Activated CD4-positive, alpha-beta memory T cell treated with anti-CD3 and anti-CD28 coated beads for 36 hours (primary cell): ENCODE results near the gene CREB3L2. TPM values are rescaled to one million over a fixed set of nuclear protein-coding genes. Genes with fewer than 3 reads are reported as not detected.
"Not testable (repeated sequence)": the region's sequence is repeated elsewhere in the genome, so short reads cannot be mapped to it uniquely, and the experiment has no call there.

ENCODE experiments used
- CTCF ChIA-PET: fragments of 350-600 bp; sonication (Branson Sonifier 250); formaldehyde crosslinking; loops from one replicate; lab custom pipeline; 2021; ENCODE audit warnings: antibody characterized with exemption, inconsistent platforms; lab: Charles Lee
- POLR2A ChIA-PET: fragments of 350-600 bp; sonication (Branson Sonifier 250); formaldehyde crosslinking; loops from one replicate; lab custom pipeline; 2021; ENCODE audit warnings: antibody characterized with exemption; lab: Charles Lee
- DNase-seq: peaks from one replicate; pipeline ENCODE4 v3.0.0-alpha.2; 2020
- H3K27ac Mint-ChIP-seq: one replicate; pipeline ENCODE4 v1.8.0; 2021; ENCODE audit warnings: mixed read lengths
- H3K27me3 Mint-ChIP-seq: one replicate; pipeline ENCODE4 v1.8.0; 2021; ENCODE audit warnings: mixed read lengths
- H3K36me3 Mint-ChIP-seq: one replicate; pipeline ENCODE4 v1.8.0; 2021; ENCODE audit warnings: mixed read lengths
- H3K4me1 Mint-ChIP-seq: one replicate; pipeline ENCODE4 v1.8.0; 2021; ENCODE audit warnings: low read depth, mixed read lengths
- H3K4me3 Mint-ChIP-seq: one replicate; pipeline ENCODE4 v1.8.0; 2021; ENCODE audit warnings: mild to moderate bottlenecking, mixed read lengths
- H3K9me3 Mint-ChIP-seq: one replicate; pipeline ENCODE4 v1.8.0; 2021; ENCODE audit warnings: mixed read lengths
- intact Hi-C: fragments of 100-400 bp; cut with micrococcal nuclease; formaldehyde crosslinking; loops from one replicate; pipeline ENCODE4 v1.15.1; 2023
- total RNA-seq, 2 experiments: library from RNA; stranded (reverse); gene quantifications; one replicate each; pipeline ENCODE4 v1.2.3, GENCODE V29; 2021

Gene CREB3L2
- total RNA-seq, 2 experiments from 2014 or later: 36.1 to 39.4 TPM

DNA sequence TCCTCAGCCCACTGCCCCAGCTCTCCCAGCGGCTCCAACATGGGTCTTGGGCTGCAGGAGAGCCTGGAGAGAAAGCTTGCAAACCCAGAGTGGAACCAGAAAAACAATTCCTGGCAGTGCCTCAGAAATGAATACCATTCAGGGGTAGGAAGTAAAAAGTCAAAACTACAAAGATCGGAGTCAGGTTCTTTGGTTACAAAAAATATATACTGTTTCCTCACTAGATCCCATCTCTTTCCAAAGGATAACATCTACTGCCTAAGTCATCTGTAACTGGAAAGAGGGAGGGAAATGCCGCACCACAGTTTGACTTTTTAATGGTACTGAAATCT lies 14.9 kb downstream of the CREB3L2 start:
- Mint-ChIP-seq H3K9me3 (peaks cover 15% of the 10 kb centered on the region), H3K4me1 (peaks cover 2% of the 10 kb centered on the region), H3K27ac (no peak overlapping the region), H3K4me3 (no peak overlapping the region), H3K36me3 (peaks cover 26% of the 10 kb centered on the region), H3K27me3 (no peaks in the 10 kb centered on the region)
- no peak for DNase-seq
- intact Hi-C loops: no loop called here
- POLR2A ChIA-PET: no interaction called here
- CTCF ChIA-PET: interaction anchor here (1.4 to 1.9 kb wide), 2 partner anchors 16 to 83 kb away, joined by 4 to 6 read pairs; partner anchors contain the start of gene CREB3L2

- POLR2A ChIA-PET: no interaction called here
- intact Hi-C loops: no loop called here
- Mint-ChIP-seq H3K27me3 (no peaks in the 10 kb centered on the region), H3K9me3 (peaks cover 15% of the 10 kb centered on the region), H3K36me3 (peaks cover 25% of the 10 kb centered on the region), H3K27ac (no peak overlapping the region), H3K4me3 (no peak overlapping the region), H3K4me1 (no peaks in the 10 kb centered on the region)
- CTCF ChIA-PET: interaction anchor here (1.4 to 1.9 kb wide), 2 partner anchors 16 to 82 kb away, joined by 4 to 6 read pairs; partner anchors contain the start of gene CREB3L2
- no peak for DNase-seq
Observed at GRCh38 chr7:137986252-137987017, 15.5 kb downstream of the CREB3L2 start.

DNA sequence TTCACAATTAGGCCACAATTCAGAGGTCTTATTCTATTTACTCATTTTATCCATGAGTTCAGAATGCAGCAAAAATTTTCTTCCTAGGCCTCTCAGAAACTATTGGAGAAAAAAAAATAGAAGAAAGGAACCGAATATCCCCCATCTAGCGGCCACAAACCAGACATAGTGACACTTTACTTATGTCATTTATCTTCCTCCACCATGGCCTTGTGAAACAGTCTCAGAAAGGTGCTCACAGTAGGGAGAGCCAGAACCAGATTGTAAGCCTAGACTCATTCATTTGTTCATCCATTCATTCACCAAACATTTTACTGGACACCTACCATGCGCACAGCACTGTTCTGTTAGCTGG lies 16.0 kb downstream of the CREB3L2 start:
- peaks cover 1% of the 10 kb centered on the region for H3K4me1 Mint-ChIP-seq
- peaks cover 15% of the 10 kb centered on the region for H3K9me3 Mint-ChIP-seq
- no peak overlapping the region for H3K27ac Mint-ChIP-seq
- peaks cover 27% of the 10 kb centered on the region for H3K36me3 Mint-ChIP-seq
- intact Hi-C loops: no loop called here
- H3K4me3 Mint-ChIP-seq: no peak overlapping the region
- H3K27me3 Mint-ChIP-seq: no peaks in the 10 kb centered on the region
- ChIA-PET POLR2A (no interaction called here), CTCF (no interaction called here)
- no peak for DNase-seq

- Mint-ChIP-seq H3K9me3 (peaks cover 15% of the 10 kb centered on the region), H3K27me3 (no peaks in the 10 kb centered on the region), H3K36me3 (peaks cover 29% of the 10 kb centered on the region), H3K4me1 (peaks cover 3% of the 10 kb centered on the region), H3K27ac (no peak overlapping the region), H3K4me3 (no peak overlapping the region)
- ChIA-PET CTCF (no interaction called here), POLR2A (no interaction called here)
- no peak for DNase-seq
- intact Hi-C loops: no loop called here
Observed at GRCh38 chr7:137985253-137985896, 16.5 kb downstream of the CREB3L2 start.

GRCh38 chr7:137984181-137985041 lies 17.5 kb downstream of the CREB3L2 start:
- CTCF ChIA-PET: no interaction called here
- H3K4me1 Mint-ChIP-seq: peaks cover 3% of the 10 kb centered on the region
- no peaks in the 10 kb centered on the region for H3K27me3 Mint-ChIP-seq
- POLR2A ChIA-PET: no interaction called here
- no peak for DNase-seq
- H3K36me3 Mint-ChIP-seq: peaks cover 31% of the 10 kb centered on the region
- no peak overlapping the region for H3K27ac Mint-ChIP-seq
- H3K4me3 Mint-ChIP-seq: no peak overlapping the region
- H3K9me3 Mint-ChIP-seq: peaks cover 15% of the 10 kb centered on the region
- intact Hi-C loops: no loop called here

DNA sequence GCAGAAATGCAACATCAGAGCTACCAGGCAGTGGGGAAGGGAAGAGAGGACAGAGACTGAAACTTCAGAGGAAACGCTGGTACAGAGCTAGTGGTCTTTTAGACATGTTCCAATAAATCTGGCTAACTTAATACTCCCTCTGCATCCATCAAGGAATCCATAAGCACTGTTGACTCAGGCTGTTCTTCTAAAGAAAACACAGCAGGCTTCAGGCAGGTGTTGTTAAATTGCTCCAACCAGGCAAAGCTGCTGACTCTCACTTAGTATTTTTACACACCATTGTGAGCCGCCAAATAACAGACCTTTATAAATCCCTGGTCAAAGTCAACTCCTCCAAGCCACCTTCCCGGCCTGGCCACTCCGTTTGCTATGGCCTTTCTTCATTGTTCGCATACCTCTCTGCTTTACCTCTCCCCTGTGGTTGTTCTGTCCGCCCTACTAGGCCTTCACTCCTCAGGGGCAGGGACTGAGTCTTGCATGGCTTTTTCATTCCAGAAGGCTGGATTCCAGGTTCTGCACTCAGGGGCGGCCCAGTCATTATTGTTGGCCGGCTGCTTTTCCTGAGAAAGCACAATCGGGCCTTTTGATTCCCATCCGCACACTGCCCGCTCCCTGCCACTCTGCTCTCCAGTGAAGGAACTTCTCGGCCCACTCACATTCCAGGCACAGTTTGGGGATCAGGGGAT lies 18.4 kb downstream of the CREB3L2 start:
- Mint-ChIP-seq H3K36me3 (peaks cover 31% of the 10 kb centered on the region), H3K4me3 (no peak overlapping the region), H3K27ac (no peak overlapping the region), H3K9me3 (peaks cover 15% of the 10 kb centered on the region), H3K27me3 (no peaks in the 10 kb centered on the region), H3K4me1 (peaks cover 3% of the 10 kb centered on the region)
- DNase-seq: no peak
- ChIA-PET POLR2A (no interaction called here), CTCF (no interaction called here)
- intact Hi-C loops: no loop called here

DNA sequence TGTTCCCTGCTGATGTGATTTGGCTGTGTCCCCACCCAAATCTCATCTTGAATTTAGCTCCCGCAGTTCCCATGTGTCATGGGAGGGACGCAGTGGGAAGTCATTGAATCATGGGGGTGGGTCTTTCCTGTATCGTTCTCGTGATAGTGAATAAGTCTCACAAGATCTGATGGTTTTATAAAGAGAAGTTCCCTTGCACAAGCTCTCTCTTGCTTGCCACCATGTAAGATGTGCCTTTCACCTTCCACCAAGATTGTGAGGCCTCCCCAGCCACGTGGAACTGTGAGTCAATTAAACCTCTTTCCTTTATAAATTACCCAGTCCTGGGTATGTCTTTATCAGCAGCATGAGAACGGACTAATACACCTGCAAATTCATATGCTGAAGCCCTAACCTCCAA lies 19.5 kb downstream of the CREB3L2 start:
- POLR2A ChIA-PET, H3K27ac Mint-ChIP-seq, intact Hi-C loops, H3K4me3 Mint-ChIP-seq, H3K27me3 Mint-ChIP-seq, DNase-seq, H3K4me1 Mint-ChIP-seq: not testable (repeated sequence)
- CTCF ChIA-PET: interaction anchor here (1.5 kb wide), 1 partner anchor 78 kb away, joined by 3 read pairs; no protein-coding TSS in a partner anchor
- peaks cover 15% of the 10 kb centered on the region for H3K9me3 Mint-ChIP-seq
- H3K36me3 Mint-ChIP-seq: peaks cover 31% of the 10 kb centered on the region

GRCh38 chr7:137981668-137982067 lies 20.2 kb downstream of the CREB3L2 start:
- intact Hi-C loops: no loop called here
- Mint-ChIP-seq H3K36me3 (peaks cover 31% of the 10 kb centered on the region), H3K27ac (no peak overlapping the region), H3K27me3 (no peaks in the 10 kb centered on the region), H3K4me3 (no peak overlapping the region), H3K4me1 (peaks cover 5% of the 10 kb centered on the region), H3K9me3 (peaks cover 15% of the 10 kb centered on the region)
- ChIA-PET CTCF (interaction anchor here (1.5 kb wide), 1 partner anchor 78 kb away, joined by 3 read pairs; no protein-coding TSS in a partner anchor), POLR2A (no interaction called here)
- DNase-seq: no peak

- Mint-ChIP-seq H3K9me3 (peaks cover 15% of the 10 kb centered on the region), H3K27me3 (no peaks in the 10 kb centered on the region), H3K4me3 (no peak overlapping the region), H3K4me1 (peaks cover 5% of the 10 kb centered on the region), H3K36me3 (peaks cover 31% of the 10 kb centered on the region), H3K27ac (no peak overlapping the region)
- intact Hi-C loops: no loop called here
- POLR2A ChIA-PET: no interaction called here
- CTCF ChIA-PET: interaction anchor here (1.7 kb wide), 1 partner anchor 78 kb away, joined by 3 read pairs; no protein-coding TSS in a partner anchor
- DNase-seq: no peak
Observed at GRCh38 chr7:137981175-137981574, 20.7 kb downstream of the CREB3L2 start.

- H3K27ac Mint-ChIP-seq: no peak overlapping the region
- no peaks in the 10 kb centered on the region for H3K27me3 Mint-ChIP-seq
- no peak for DNase-seq
- no peak overlapping the region for H3K4me3 Mint-ChIP-seq
- peaks cover 15% of the 10 kb centered on the region for H3K9me3 Mint-ChIP-seq
- peaks cover 5% of the 10 kb centered on the region for H3K4me1 Mint-ChIP-seq
- CTCF ChIA-PET: interaction anchor here (1.7 kb wide), 1 partner anchor 77 kb away, joined by 3 read pairs; no protein-coding TSS in a partner anchor
- POLR2A ChIA-PET: no interaction called here
- peaks cover 31% of the 10 kb centered on the region for H3K36me3 Mint-ChIP-seq
- intact Hi-C loops: no loop called here
Observed at GRCh38 chr7:137980308-137980707, 21.6 kb downstream of the CREB3L2 start.

DNA sequence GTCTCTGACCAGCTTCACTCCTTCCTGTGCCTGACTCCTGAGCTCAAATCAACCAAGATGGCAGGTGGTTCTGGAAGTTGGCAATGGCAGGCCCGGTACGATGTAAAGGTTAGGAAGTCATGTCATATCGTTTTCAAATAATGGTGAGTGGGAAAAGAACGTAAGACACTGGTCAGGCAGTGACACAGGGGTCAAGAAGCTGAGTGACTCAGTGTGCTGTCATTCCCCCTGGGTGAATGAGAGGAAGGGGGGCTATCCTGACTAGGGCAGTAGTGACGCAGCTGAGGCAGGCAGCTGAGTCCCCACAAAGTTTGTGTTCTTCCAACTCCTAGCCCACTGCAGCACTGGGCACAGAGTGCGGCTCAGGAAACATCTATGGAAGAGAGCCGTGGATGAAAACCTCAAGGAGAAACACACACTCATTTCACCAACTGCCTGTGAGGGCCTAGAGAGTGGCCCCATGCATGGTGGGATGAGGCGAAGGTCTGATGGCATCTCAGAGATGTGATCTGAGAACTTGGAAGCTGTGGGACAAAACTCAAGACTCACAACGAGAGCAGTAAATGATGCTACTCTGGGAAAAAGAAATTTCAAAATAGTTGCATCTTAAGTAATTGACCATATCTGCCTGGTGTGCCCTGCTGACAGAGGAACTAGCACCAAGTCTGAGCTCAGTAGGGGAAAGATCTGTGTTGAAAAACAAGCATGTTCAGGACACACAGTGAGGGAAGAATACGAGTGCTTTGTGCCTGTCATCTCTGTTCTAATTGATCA lies 23.2 kb downstream of the CREB3L2 start:
- DNase-seq: no peak
- Mint-ChIP-seq H3K4me3 (no peak overlapping the region), H3K27ac (no peak overlapping the region), H3K27me3 (no peaks in the 10 kb centered on the region), H3K36me3 (peaks cover 18% of the 10 kb centered on the region), H3K9me3 (peaks cover 15% of the 10 kb centered on the region), H3K4me1 (peaks cover 5% of the 10 kb centered on the region)
- intact Hi-C loops: no loop called here
- CTCF ChIA-PET: no interaction called here
- POLR2A ChIA-PET: no interaction called here
